NOMO-1 treated with dmso at 0.1 percent for 144 hours (cell line): ENCODE measurements around the gene EIF4B.
"Not testable (repeated sequence)": the region's sequence is repeated elsewhere in the genome, so short reads cannot be mapped to it uniquely, and the experiment has no call there.

Source experiments
- DNase-seq: peaks from one replicate; lab custom pipeline; 2025; ENCODE audit not compliant: unreplicated experiment; lab: John Stamatoyannopoulos, UW

Gene EIF4B

GRCh38 chr12:52993558-52993869 lies 12.7 kb upstream of the EIF4B start:
- DNase-seq: no peak

DNA sequence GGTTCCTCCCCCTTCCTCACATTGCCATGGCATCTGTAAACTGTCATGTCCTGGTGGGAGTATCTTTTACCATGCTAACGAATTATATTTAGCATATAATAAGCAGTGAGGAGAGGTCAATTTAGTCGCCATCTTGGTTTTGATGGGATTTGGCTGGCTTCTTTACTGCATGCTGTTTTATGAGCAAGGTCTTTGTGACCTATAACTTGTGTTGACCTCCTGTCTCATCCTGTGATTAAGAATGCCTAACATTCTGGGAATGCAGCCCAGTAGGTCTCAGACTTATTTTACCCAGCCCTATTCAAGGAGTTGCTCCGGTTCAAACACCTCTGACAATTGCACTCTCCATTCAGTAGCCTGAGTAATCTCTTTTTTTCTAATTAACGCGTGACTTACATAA lies 2.1 kb upstream of the EIF4B start:
- DNase-seq: no peak

GRCh38 chr12:53004582-53004981 lies 1.7 kb upstream of the EIF4B start:
- DNase-seq: no peak

DNA sequence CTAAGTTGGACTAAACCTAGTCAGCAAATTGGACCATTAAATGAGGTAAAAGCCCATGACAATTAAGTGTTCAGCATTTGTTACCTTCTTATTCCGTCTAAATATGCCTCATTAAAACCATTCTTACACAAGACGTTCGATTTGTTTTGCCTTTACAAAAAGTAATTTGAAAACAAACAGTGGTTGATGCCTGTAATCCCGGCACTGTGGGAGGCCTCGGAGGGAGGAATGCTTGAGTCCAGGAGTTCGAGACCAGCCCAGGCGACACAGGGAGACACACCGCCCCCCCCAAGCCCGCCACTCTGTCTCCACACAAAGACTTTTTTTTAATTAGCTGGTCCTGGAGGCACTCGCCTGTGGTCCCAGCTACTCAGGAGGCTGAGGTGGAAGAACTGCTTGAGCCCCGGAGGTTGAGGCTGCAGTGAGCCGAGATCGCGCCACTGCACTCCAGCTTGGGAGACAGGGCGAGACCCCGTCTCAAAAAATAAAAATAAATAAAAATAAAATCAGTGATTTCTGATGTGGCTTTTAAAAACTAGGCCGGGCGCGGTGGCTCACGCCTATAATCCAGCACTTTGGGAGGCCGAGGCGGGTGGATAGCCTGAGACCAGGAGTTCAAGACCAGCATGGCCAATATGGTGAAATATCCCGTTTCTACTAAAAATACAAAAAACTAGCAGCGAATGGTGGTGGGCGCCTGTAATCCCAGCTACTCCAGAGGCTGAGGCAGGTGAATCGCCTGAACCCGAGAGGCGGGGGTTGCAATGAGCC lies 856 bp upstream of the EIF4B start:
- DNase-seq: no peak

GRCh38 chr12:53006810-53007309 lies 604 bp downstream of the EIF4B start:
- DNase-seq: peak; percentile 58

DNA sequence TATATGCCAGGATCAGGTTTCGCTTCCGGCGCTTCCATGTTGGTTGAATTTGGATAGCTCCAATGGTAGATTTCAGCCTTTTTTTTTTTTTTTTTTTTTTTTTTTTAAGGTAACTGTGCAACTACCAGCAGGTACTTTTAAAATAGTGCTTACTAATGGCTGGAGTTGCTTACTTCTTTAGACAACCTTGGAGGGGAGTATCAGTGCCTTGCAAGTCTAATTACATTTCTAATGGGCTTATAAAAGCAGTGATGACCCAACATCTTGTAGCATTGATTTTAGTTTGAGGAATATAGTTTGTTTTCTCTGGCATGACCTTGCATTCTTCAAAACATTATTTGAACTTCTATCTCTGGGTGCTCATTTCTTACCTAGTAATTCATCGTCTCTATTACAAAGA lies 1.1 kb downstream of the EIF4B start:
- DNase-seq: no peak

DNA sequence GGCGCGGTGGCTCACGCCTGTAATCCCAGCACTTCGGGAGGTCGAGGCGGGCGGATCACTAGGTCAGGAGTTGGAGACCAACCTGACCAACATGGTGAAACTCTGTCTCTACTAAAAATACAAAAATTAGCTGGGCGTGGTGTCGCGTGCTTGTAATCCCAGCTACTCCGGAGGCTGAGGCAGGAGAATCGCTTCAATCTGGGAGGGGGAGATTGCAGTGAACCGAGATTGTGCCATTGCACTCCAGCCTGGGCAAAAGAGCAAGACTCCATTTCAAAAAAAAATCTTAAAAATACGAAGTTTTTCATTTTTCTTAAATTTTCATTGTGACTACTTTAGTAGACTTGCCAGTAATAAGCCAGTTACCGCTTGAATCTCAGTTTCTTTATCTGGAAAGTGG lies 2.5 kb downstream of the EIF4B start:
- DNase-seq: not testable (repeated sequence)

GRCh38 chr12:53010955-53011354 lies 4.7 kb downstream of the EIF4B start:
- no peak for DNase-seq

DNA sequence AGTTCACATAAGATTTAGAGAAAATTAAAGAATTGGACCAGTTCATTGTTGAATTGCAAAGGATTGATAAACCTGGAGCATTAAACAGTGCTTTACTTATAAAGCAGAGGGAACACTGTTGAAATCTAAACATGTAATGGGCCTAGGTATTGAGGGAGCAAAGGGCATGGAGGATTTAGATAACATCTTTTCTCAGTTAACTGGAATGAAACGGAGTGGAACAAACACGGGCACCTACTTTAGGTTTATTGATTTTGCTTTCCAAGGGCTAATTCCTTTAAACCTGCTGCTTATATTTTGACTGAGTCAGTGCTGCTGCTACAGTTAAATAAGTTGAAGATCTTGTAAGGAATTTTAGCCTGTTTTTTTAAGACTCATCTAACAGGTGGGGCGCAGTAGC lies 5.6 kb downstream of the EIF4B start:
- DNase-seq: no peak

- no peak for DNase-seq
Observed at GRCh38 chr12:53012928-53013327, 6.7 kb downstream of the EIF4B start.

DNA sequence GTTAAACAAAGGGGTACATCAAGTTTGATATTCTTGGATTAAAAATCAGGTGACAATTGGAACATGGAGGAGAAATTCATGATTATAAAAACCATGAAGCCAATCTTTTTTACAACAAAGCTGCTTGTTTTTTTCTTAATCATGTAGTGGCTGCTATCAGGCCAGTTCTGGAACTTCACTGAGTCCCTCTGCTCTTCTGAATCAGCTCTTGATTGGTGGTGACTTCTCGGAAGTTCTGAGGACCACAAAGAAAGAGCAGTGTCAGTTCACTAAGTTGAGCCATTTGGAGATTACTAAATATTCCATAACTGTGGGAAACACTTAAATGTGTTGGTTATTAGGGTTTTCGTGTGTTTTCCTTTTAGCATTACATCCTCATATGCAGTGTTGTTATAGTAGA lies 8.5 kb downstream of the EIF4B start:
- DNase-seq: no peak

GRCh38 chr12:53025250-53025649 lies 19.0 kb downstream of the EIF4B start:
- DNase-seq: no peak

DNA sequence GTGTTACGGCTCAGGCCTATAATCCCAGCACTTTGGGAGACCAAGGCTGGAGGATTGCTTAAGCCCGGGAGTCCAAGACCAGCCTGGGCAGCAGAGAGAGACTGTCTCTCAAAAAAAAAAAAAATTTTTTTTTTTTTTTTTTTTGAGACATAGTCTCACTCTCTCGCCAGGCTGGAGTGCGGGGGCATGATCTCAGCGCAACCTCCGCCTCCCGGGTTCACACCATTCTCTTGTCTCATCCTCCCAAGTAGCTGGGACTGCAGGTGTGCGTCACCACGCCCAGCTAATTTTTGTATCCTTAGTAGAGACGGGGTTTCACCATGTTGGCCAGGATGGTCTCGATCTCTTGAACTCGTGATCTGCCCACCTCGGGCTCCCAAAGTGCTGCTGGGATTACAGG lies 20.8 kb downstream of the EIF4B start:
- DNase-seq: not testable (repeated sequence)

- DNase-seq: no peak
Observed at GRCh38 chr12:53031616-53032015, 25.4 kb downstream of the EIF4B start.

DNA sequence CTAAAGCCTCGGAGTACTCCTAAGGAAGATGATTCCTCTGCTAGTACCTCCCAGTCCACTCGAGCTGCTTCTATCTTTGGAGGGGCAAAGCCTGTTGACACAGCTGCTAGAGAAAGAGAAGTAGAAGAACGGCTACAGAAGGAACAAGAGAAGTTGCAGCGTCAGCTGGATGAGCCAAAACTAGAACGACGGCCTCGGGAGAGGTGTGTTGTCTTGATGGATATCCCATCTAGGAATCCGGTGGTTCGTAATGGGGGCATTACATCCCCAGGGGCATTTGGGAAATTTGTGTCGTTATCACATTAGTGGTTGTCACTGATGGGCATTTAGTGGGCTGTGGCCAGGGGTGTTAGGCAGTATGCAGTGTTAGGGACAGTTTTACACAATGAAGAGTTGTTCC lies 27.6 kb downstream of the EIF4B start:
- DNase-seq: not testable (repeated sequence)

DNA sequence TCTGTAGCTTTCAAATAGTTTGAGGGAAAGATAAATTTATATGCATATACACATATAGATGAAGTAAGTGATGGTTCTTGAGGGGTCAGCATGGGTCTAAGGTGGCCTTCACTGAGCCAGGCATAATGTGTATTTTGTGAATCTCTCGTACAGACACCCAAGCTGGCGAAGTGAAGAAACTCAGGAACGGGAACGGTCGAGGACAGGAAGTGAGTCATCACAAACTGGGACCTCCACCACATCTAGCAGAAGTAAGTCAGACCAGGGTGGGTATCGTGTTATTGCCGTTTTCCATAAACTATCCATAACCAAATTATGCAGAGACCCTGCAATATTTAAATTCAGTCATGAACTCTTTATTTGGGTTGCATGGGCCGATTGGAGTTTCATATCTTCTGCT lies 28.2 kb downstream of the EIF4B start:
- DNase-seq: no peak

DNA sequence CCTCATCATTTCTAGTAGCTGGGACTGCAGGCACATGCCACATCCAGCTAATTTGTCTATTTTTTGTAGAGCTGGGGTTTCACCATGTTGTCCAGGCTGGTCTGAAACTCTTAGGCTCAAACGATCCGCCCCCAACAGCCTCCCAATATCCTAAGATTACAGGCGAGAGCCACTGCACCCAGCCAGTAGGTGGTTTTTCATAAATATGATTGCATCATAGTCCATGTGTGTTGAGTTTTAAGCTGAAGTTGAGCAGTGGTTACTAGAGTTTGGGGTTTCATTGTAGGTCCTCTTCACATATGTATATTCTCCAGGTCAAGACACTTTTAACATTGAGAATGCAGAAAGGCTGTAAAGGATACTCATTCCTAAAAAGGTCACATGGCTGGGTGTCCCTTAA lies 30.5 kb downstream of the EIF4B start:
- no peak for DNase-seq

DNA sequence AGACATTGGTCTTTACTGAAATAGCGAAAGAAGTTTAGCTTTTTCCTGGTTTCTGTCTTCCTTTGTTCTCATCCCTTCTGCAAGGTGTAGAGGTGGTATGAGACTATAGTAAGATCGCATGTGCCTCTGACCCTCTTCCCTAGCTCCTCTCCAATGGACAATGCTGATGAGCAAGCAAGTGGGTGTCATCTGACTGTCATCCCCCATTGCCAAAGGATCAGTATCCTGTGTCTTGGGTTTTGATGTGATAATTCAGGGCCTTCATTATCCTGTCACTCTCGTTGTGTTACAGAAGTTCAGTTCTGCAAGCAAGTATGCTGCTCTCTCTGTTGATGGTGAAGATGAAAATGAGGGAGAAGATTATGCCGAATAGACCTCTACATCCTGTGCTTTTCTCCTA lies 33.6 kb downstream of the EIF4B start:
- DNase-seq: no peak

DNA sequence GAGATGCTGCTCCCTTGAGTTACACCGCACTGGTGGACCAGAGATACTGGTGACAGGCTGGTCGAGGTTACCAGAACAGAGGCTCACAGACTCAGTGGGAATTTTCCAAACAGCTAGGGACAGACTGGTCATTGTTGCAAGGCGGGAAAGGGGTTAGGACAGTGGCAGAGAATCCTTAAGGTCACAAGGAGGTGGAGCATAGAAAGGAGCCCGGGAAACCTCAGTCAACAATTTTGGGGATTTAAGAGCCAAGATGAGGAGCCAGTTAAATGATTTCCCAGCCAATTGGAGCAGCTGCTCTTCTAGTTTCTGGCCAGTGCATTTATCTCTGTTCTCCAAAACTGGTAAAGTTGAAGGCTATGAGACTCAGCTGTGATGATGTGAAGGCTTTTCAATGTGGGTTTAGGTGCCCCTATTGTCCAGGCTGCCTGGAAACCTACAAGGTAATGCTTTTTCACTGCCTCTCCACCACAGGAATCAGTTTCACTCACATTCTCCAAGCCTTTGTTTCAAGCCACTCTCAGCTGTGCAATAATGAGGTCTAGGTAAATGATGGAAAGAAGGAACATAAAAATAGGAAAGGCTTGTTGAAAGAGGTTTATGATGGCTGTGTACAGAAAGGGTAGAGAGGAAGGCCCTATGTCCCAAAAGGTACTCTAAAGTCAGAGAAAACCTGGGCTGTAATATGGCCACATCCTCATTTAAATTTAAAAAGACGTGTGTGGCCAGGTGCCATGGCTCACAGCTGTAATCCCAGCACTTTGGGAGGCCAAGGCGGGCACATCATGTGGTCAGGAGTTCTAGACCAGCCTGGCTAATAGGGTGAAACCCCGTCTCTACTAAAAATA lies 36.6 kb downstream of the EIF4B start:
- no peak for DNase-seq

DNA sequence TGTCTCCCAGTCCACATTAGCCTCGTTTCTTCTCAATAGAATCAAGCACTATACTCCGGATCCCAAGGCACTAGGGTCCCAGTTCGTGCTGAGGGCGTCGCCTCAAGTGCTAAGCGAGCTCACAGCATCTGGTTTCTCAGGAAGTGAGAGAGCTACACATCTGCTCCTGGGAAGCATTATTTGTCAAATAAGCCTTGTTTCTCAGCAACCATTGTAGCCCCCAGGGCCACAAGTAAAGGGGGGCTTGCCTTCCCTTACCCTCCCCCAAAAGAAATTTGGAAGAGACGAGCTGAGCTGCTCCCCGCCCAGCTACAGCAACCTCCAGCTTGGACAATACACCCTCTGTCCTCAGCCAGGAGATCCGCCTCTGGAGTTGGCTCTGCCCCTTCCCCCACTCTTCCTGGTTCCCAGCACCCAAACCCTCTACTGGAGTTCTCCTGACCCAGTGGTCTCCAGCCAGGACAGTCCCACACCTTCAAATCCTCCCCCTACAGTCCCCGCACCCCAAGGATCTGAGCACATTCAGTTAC lies 37.9 kb downstream of the EIF4B start:
- DNase-seq: no peak

DNA sequence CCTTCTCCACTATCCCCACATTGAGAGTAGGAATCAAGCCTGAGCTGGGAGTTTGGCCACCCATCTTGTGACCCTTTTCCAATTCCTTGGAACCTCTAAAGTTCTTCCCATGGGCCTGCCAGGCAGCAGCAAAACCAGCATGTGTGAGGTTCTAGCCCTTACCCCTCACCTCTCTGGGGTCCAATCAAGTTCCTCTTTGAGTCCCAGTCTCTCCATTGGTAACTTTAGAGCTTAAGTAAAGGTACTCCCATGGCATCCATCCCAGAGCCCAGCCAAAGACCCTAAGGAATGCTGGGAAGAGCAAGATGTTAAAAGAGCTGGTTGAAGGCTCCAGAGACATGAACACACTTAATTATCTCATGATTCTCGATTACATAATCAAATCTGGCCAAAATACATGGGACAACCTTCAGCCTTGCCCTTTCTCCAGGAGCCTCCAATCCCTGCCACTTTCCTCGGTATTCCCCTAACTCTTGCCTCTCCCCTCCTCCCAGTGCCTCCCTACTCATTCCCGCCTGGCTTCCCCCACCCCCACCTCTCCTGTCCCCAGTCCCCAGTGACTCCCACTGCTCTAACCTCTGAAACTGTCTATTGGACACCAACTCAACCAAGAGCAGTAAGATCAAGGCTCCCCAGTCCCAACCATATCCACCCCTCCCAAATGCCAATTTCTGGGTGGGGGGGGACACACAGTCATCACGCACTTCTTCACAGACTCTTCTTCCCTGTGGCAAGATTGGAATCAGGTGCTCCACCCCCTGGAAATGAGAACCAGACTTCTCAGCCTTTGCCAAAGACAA lies 38.8 kb downstream of the EIF4B start:
- no peak for DNase-seq
